Measurements from ENCODE around the gene NR3C2. TPM values are rescaled to one million over a fixed set of nuclear protein-coding genes. Genes with fewer than 3 reads are reported as not detected.

The NR3C2 gene
- total and polyA plus RNA-seq, 4 donors = 2.0 to 11.5 (median 3.2) TPM

GRCh38 chr4:148145475-148145874 lies 296.7 kb downstream of the NR3C2 start (continued):
- TF ChIP-seq ZBTB33 (IDR thresholded peaks at IDR 0.05) = no peak
- no peak for TF ChIP-seq HNF4A (conservative IDR thresholded peaks at IDR 0.05)
- TF ChIP-seq SP1 (IDR thresholded peaks at IDR 0.05) = no peak
- TF ChIP-seq RAD21 (IDR thresholded peaks at IDR 0.05) = no peak
- TF ChIP-seq TAF1 (conservative IDR thresholded peaks at IDR 0.05) = no peak
- TF ChIP-seq GABPA (IDR thresholded peaks at IDR 0.05 in 1 of 2, conservative IDR thresholded peaks at IDR 0.05 in 1 of 2) = no peak
- no peak for TF ChIP-seq YY1 (IDR thresholded peaks at IDR 0.05)
- no peak for TF ChIP-seq NR2F2 (IDR thresholded peaks at IDR 0.05)
- TF ChIP-seq MAX (IDR thresholded peaks at IDR 0.05) = no peak
- no peak for TF ChIP-seq EGR1 (IDR thresholded peaks at IDR 0.05; ENCODE audit: low read depth in 2 of 2)
- no peak for TF ChIP-seq RXRA (IDR thresholded peaks at IDR 0.05)

- 83% methylated on average over 4 of the region's 4 CpGs for WGBS
- H3K4me1 ChIP-seq (ENCODE audit: control insufficient read depth in 4 of 4, insufficient read depth in 4 of 4, low read length in 3 of 4) = no peaks in the 10 kb centered on the region
- H3K27me3 ChIP-seq (ENCODE audit: control insufficient read depth in 4 of 4, insufficient read depth in 4 of 4, low read length in 3 of 4) = no peaks in the 10 kb centered on the region
- peaks cover 0 to 5% (median under 1%) of the 10 kb centered on the region in 4 donors for H3K36me3 ChIP-seq (ENCODE audit: control insufficient read depth in 4 of 4, insufficient read depth in 3 of 4, low read depth in 1 of 4, low read length in 3 of 4)
- H3K4me3 ChIP-seq (ENCODE audit: low read depth in 1 of 3, low read length in 3 of 3) = no peak overlapping the region
- DNase-seq (ENCODE audit: low spot score) = no peak
- H3K9me3 ChIP-seq (ENCODE audit: control insufficient read depth in 4 of 4, low read length in 3 of 4) = no peaks in the 10 kb centered on the region
- TF ChIP-seq RAD21 (IDR thresholded peaks at IDR 0.05) (no peak), JUND (IDR thresholded peaks at IDR 0.05) (no peak), FOXA2 (IDR thresholded peaks at IDR 0.05) (no peak), HNF4G (IDR thresholded peaks at IDR 0.05) (no peak)
- H3K9ac ChIP-seq (ENCODE audit: low read depth in 1 of 2, low read length in 2 of 2) = no peak overlapping the region
- no peak overlapping the region for H3K27ac ChIP-seq (ENCODE audit: low read depth in 1 of 2, low read length in 2 of 2)
These were observed 299.0 kb downstream of the NR3C2 start for GRCh38 chr4:148143174-148143573.

GRCh38 chr4:148141501-148141900 lies 300.7 kb downstream of the NR3C2 start:
- H3K4me3 ChIP-seq (ENCODE audit: low read depth in 1 of 3, low read length in 3 of 3) = no peak overlapping the region
- H3K27ac ChIP-seq (ENCODE audit: low read depth in 1 of 2, low read length in 2 of 2) = no peak overlapping the region
- no peaks in the 10 kb centered on the region for H3K27me3 ChIP-seq (ENCODE audit: control insufficient read depth in 4 of 4, insufficient read depth in 4 of 4, low read length in 3 of 4)
- 98% methylated on average over 3 of the region's 3 CpGs for WGBS
- TF ChIP-seq YY1 (IDR thresholded peaks at IDR 0.05) (no peak), MAX (IDR thresholded peaks at IDR 0.05) (no peak), TAF1 (conservative IDR thresholded peaks at IDR 0.05) (no peak), SP1 (IDR thresholded peaks at IDR 0.05) (no peak)
- no peak for DNase-seq (ENCODE audit: low spot score)
- peaks cover 0 to 4% (median under 1%) of the 10 kb centered on the region in 4 donors for H3K36me3 ChIP-seq (ENCODE audit: control insufficient read depth in 4 of 4, insufficient read depth in 3 of 4, low read depth in 1 of 4, low read length in 3 of 4)
- H3K9me3 ChIP-seq (ENCODE audit: control insufficient read depth in 4 of 4, low read length in 3 of 4) = no peaks in the 10 kb centered on the region
- no peaks in the 10 kb centered on the region for H3K4me1 ChIP-seq (ENCODE audit: control insufficient read depth in 4 of 4, insufficient read depth in 4 of 4, low read length in 3 of 4)
- no peak overlapping the region for H3K9ac ChIP-seq (ENCODE audit: low read depth in 1 of 2, low read length in 2 of 2)

GRCh38 chr4:148126825-148127224 lies 315.4 kb downstream of the NR3C2 start:
- TF ChIP-seq FOXA2 (IDR thresholded peaks at IDR 0.05) (no peak), SP1 (IDR thresholded peaks at IDR 0.05) (no peak)
- no peak for DNase-seq (ENCODE audit: low spot score)
- Histone ChIP-seq H3K27me3 (ENCODE audit: control insufficient read depth in 4 of 4, insufficient read depth in 4 of 4, low read length in 3 of 4) (no peaks in the 10 kb centered on the region), H3K27ac (ENCODE audit: low read depth in 1 of 2, low read length in 2 of 2) (no peak overlapping the region), H3K9ac (ENCODE audit: low read depth in 1 of 2, low read length in 2 of 2) (no peak overlapping the region), H3K4me1 (ENCODE audit: control insufficient read depth in 4 of 4, insufficient read depth in 4 of 4, low read length in 3 of 4) (no peaks in the 10 kb centered on the region), H3K4me3 (ENCODE audit: low read depth in 1 of 3, low read length in 3 of 3) (no peak overlapping the region), H3K9me3 (ENCODE audit: control insufficient read depth in 4 of 4, low read length in 3 of 4) (peaks cover 0 to 20% (median 5%) of the 10 kb centered on the region in 4 donors), H3K36me3 (ENCODE audit: control insufficient read depth in 4 of 4, insufficient read depth in 3 of 4, low read depth in 1 of 4, low read length in 3 of 4) (peaks cover 0 to 7% (median under 1%) of the 10 kb centered on the region in 4 donors)
- WGBS = 87% methylated on average over 1 of the region's 1 CpG
